HEK293 (cell line): ENCODE data around the gene RHD.

Source experiments
- CTCF ChIA-PET: fragments of 350-600 bp; formaldehyde crosslinking; extraction: SDS; loops from one replicate; lab custom pipeline; 2021; ENCODE audit warnings: antibody characterized with exemption; lab: Yijun Ruan, JAX
- POLR2A ChIA-PET: fragments of 300-600 bp; formaldehyde crosslinking; extraction: SDS; loops from one replicate; lab custom pipeline; 2020; ENCODE audit warnings: antibody characterized with exemption, inconsistent platforms; lab: Yijun Ruan, JAX
- H3K27ac ChIP-seq: fragments of 200-500 bp; sonication (Bioruptor generic); 2 replicates; pipeline ENCODE4 v1.5.1; 2014; ENCODE audit warnings: low read depth, low read length, control low read depth, inconsistent platforms; ENCODE audit errors: extremely low read depth
- H3K36me3 ChIP-seq, 2 experiments: fragments of 200-500 bp in 1 of 2; sonication (Bioruptor generic) in 1 of 2; 1 replicate in 1 of 2; 2 replicates in 1 of 2; pipeline ENCODE4 v1.5.1; 2014 to 2017; ENCODE audit warnings: inconsistent platforms in 2 of 2, low read length in 2 of 2; ENCODE audit not compliant: control insufficient read depth in 2 of 2, insufficient read depth in 1 of 2
- H3K4me1 ChIP-seq: fragments of 200-500 bp; sonication (Bioruptor generic); 2 replicates; pipeline ENCODE4 v1.5.1; 2014; ENCODE audit warnings: mild to moderate bottlenecking, low read length, inconsistent platforms; ENCODE audit not compliant: control insufficient read depth, insufficient read depth
- H3K4me3 ChIP-seq: 2 replicates; pipeline ENCODE4 v1.5.1; 2011; ENCODE audit warnings: low read depth, mild to moderate bottlenecking, control low read depth, low read length, moderate library complexity
- H3K9me3 ChIP-seq: fragments of 200-500 bp; sonication (Bioruptor generic); 2 replicates; pipeline ENCODE4 v1.5.1; 2014; ENCODE audit warnings: low read depth, low read length, inconsistent platforms; ENCODE audit not compliant: control insufficient read depth, insufficient read depth
- EGR2 ChIP-seq: fragments of 450-650 bp; formaldehyde crosslinking; IDR thresholded peaks from 2 replicates; pipeline ENCODE4 v1.5.1; 2016; ENCODE audit warnings: low read depth, missing biosample characterization, missing genetic modification characterization
- GLIS1 ChIP-seq: fragments of 450-650 bp; formaldehyde crosslinking; IDR thresholded peaks from 2 replicates; pipeline ENCODE4 v1.5.1; 2016; ENCODE audit warnings: missing biosample characterization, missing genetic modification characterization
- KLF1 ChIP-seq: fragments of 450-650 bp; formaldehyde crosslinking; IDR thresholded peaks from 2 replicates; pipeline ENCODE4 v1.5.1; 2016; ENCODE audit warnings: missing biosample characterization, missing genetic modification characterization
- PRDM1 ChIP-seq: fragments of 450-650 bp; formaldehyde crosslinking; IDR thresholded peaks from 2 replicates; pipeline ENCODE4; 2016; ENCODE audit warnings: missing biosample characterization, missing genetic modification characterization
- SALL2 ChIP-seq: fragments of 450-650 bp; formaldehyde crosslinking; IDR thresholded peaks from 2 replicates; pipeline ENCODE4 v1.5.0; 2017; ENCODE audit warnings: missing biosample characterization, mild to moderate bottlenecking, missing genetic modification characterization, borderline replicate concordance
- TCF7L2 ChIP-seq: IDR thresholded peaks from 2 replicates; pipeline ENCODE4 v1.6.1; 2011; ENCODE audit warnings: low read depth, mild to moderate bottlenecking, inconsistent platforms, low read length, moderate library complexity, borderline replicate concordance
- YY2 ChIP-seq: fragments of 450-650 bp; formaldehyde crosslinking; IDR thresholded peaks from 2 replicates; pipeline ENCODE4 v1.5.1; 2016; ENCODE audit warnings: missing biosample characterization, missing genetic modification characterization
- ZBTB1 ChIP-seq: fragments of 450-650 bp; formaldehyde crosslinking; IDR thresholded peaks from 2 replicates; pipeline ENCODE4 v1.5.1; 2016; ENCODE audit warnings: missing biosample characterization, missing genetic modification characterization
- ZBTB17 ChIP-seq: fragments of 450-650 bp; formaldehyde crosslinking; IDR thresholded peaks from 2 replicates; pipeline ENCODE4 v1.5.1; 2016; ENCODE audit warnings: missing biosample characterization, missing genetic modification characterization
- ZBTB7A ChIP-seq: fragments of 450-650 bp; formaldehyde crosslinking; IDR thresholded peaks from 2 replicates; pipeline ENCODE4 v1.5.1; 2016; ENCODE audit warnings: low read depth, missing biosample characterization, missing genetic modification characterization
- ZFHX2 ChIP-seq: fragments of 450-650 bp; formaldehyde crosslinking; conservative IDR thresholded peaks from 2 replicates; pipeline ENCODE4 v1.5.1; 2016; ENCODE audit warnings: missing biosample characterization, missing genetic modification characterization
- ZIC2 ChIP-seq: fragments of 450-650 bp; formaldehyde crosslinking; IDR thresholded peaks from 2 replicates; pipeline ENCODE4 v1.5.1; 2016; ENCODE audit warnings: missing biosample characterization, missing genetic modification characterization
- ZNF175 ChIP-seq: fragments of 450-650 bp; formaldehyde crosslinking; IDR thresholded peaks from 2 replicates; pipeline ENCODE4 v1.5.1; 2016; ENCODE audit warnings: missing biosample characterization, missing genetic modification characterization
- ZNF354C ChIP-seq: fragments of 450-650 bp; formaldehyde crosslinking; IDR thresholded peaks from 2 replicates; pipeline ENCODE4 v1.5.1; 2016; ENCODE audit warnings: missing biosample characterization, missing genetic modification characterization, low read depth, borderline replicate concordance
- ZNF366 ChIP-seq: fragments of 450-650 bp; formaldehyde crosslinking; conservative IDR thresholded peaks from 2 replicates; pipeline ENCODE4 v1.5.1; 2016; ENCODE audit warnings: missing biosample characterization, missing genetic modification characterization
- ZNF37A ChIP-seq: fragments of 450-650 bp; IDR thresholded peaks from 2 replicates; pipeline ENCODE4 v1.5.1; 2018; ENCODE audit warnings: missing biosample characterization, missing genetic modification characterization
- ZNF513 ChIP-seq: fragments of 450-650 bp; IDR thresholded peaks from 2 replicates; pipeline ENCODE4 v1.5.1; 2018; ENCODE audit warnings: missing biosample characterization, missing genetic modification characterization
- ZNF514 ChIP-seq: fragments of 450-650 bp; formaldehyde crosslinking; IDR thresholded peaks from 2 replicates; pipeline ENCODE4 v1.5.1; 2016; ENCODE audit warnings: missing biosample characterization, missing genetic modification characterization
- ZNF530 ChIP-seq: fragments of 450-650 bp; formaldehyde crosslinking; IDR thresholded peaks from 2 replicates; pipeline ENCODE4 v1.5.1; 2016; ENCODE audit warnings: low read depth, missing biosample characterization, missing genetic modification characterization
- ZNF549 ChIP-seq: fragments of 450-650 bp; IDR thresholded peaks from 2 replicates; pipeline ENCODE4 v1.5.1; 2018; ENCODE audit warnings: missing biosample characterization, missing genetic modification characterization, mild to moderate bottlenecking, inconsistent platforms, moderate library complexity
- ZNF555 ChIP-seq: fragments of 450-650 bp; formaldehyde crosslinking; conservative IDR thresholded peaks from 2 replicates; pipeline ENCODE4 v1.5.1; 2017; ENCODE audit warnings: missing biosample characterization, mild to moderate bottlenecking, missing genetic modification characterization, inconsistent platforms
- ZNF560 ChIP-seq: fragments of 450-650 bp; formaldehyde crosslinking; IDR thresholded peaks from 2 replicates; pipeline ENCODE4 v1.5.1; 2017; ENCODE audit warnings: missing biosample characterization, missing genetic modification characterization, borderline replicate concordance
- ZNF600 ChIP-seq: fragments of 450-650 bp; formaldehyde crosslinking; IDR thresholded peaks from 2 replicates; pipeline ENCODE4 v1.5.1; 2016; ENCODE audit warnings: missing biosample characterization, missing genetic modification characterization
- ZNF629 ChIP-seq: fragments of 450-650 bp; formaldehyde crosslinking; IDR thresholded peaks from 2 replicates; pipeline ENCODE4 v1.5.1; 2017; ENCODE audit warnings: missing biosample characterization, missing genetic modification characterization
- ZNF660 ChIP-seq: fragments of 450-650 bp; IDR thresholded peaks from 2 replicates; pipeline ENCODE4 v1.5.1; 2018; ENCODE audit warnings: missing biosample characterization, mild to moderate bottlenecking, missing genetic modification characterization
- ZNF664 ChIP-seq: fragments of 450-650 bp; formaldehyde crosslinking; IDR thresholded peaks from 2 replicates; pipeline ENCODE4 v1.5.1; 2016; ENCODE audit warnings: missing biosample characterization, missing genetic modification characterization
- ZNF701 ChIP-seq: fragments of 450-650 bp; formaldehyde crosslinking; IDR thresholded peaks from 2 replicates; pipeline ENCODE4 v1.5.1; 2016; ENCODE audit warnings: missing biosample characterization, missing genetic modification characterization
- ZNF785 ChIP-seq: fragments of 450-650 bp; formaldehyde crosslinking; IDR thresholded peaks from 2 replicates; pipeline ENCODE4 v1.5.1; 2016; ENCODE audit warnings: missing biosample characterization, missing genetic modification characterization

The RHD gene

GRCh38 chr1:25338986-25339385 is 66.7 kb downstream of the RHD start:
- POLR2A ChIA-PET: interaction anchor here (0.6 to 2.0 kb wide), 2 partner anchors 92 to 99 kb away, joined by 3 to 7 read pairs; partner anchors contain the start of gene RSRP1
- Histone ChIP-seq H3K9me3 (no peaks in the 10 kb centered on the region), H3K27ac (peak overlapping the region; percentile 95; the same call in 1 of the 2 replicates), H3K4me1 (peaks cover 5% of the 10 kb centered on the region; the same call in 1 of the 2 replicates), H3K4me3 (peak overlapping the region; percentile 95), H3K36me3 (peaks cover 16 to 17% of the 10 kb centered on the region in 2 experiments)
- TF ChIP-seq ZIC2 (tag by site-specific recombination): no peak
- TF ChIP-seq ZNF664 (tag by site-specific recombination): 0 out of 2 replicates have a peak, but pooled peaks have one; percentile 7
- TF ChIP-seq, all 188 proteins: peak for 1
- CTCF ChIA-PET: no interaction called here

GRCh38 chr1:25341746-25342145 is 69.4 kb downstream of the RHD start:
- peaks cover 37 to 41% of the 10 kb centered on the region in 2 experiments for H3K36me3 ChIP-seq
- no peak overlapping the region for H3K27ac ChIP-seq
- ChIA-PET CTCF (interaction anchor here (1.5 kb wide), 1 partner anchor 102 kb away, joined by 5 read pairs; no protein-coding TSS in a partner anchor), POLR2A (no interaction called here)
- no peaks in the 10 kb centered on the region for H3K9me3 ChIP-seq
- no peak for TF ChIP-seq ZNF354C
- 0 out of 2 replicates have a peak, but pooled peaks have one; percentile 26 for TF ChIP-seq GLIS1 (tag by site-specific recombination)
- TF ChIP-seq YY2: no peak
- no peak for TF ChIP-seq ZNF549 (tag by site-specific recombination)
- no peak for TF ChIP-seq ZNF530 (tag by site-specific recombination)
- no peak for TF ChIP-seq ZNF785 (tag by site-specific recombination)
- TF ChIP-seq ZNF366 (tag by site-specific recombination): no peak
- H3K4me3 ChIP-seq: no peak overlapping the region
- H3K4me1 ChIP-seq: peaks cover 5% of the 10 kb centered on the region; the same call in 1 of the 2 replicates

- H3K36me3 ChIP-seq: peaks cover 46 to 47% of the 10 kb centered on the region in 2 experiments
- H3K27ac ChIP-seq: no peak overlapping the region
- CTCF ChIA-PET: interaction anchor here (0.5 to 0.8 kb wide), 4 partner anchors 10 to 870 kb away, joined by 3 to 6 read pairs (median 4); no protein-coding TSS in a partner anchor
These were observed 70.5 kb downstream of the RHD start for GRCh38 chr1:25342846-25343245.

GRCh38 chr1:25343872-25344271 is 71.6 kb downstream of the RHD start:
- peaks cover 5% of the 10 kb centered on the region; the same call in 1 of the 2 replicates for H3K4me1 ChIP-seq
- POLR2A ChIA-PET: interaction anchor here (1.4 kb wide), 1 partner anchor 97 kb away, joined by 4 read pairs; the partner anchor contains the start of gene RSRP1
- no peaks in the 10 kb centered on the region for H3K9me3 ChIP-seq
- no peak overlapping the region for H3K27ac ChIP-seq
- H3K36me3 ChIP-seq: peaks cover 47 to 52% of the 10 kb centered on the region in 2 experiments
- CTCF ChIA-PET: no interaction called here
- no peak overlapping the region for H3K4me3 ChIP-seq
- TF ChIP-seq ZNF175 (tag by site-specific recombination): no peak
- no peak for TF ChIP-seq ZNF37A (tag by site-specific recombination)
- no peak for TF ChIP-seq SALL2
- peak; percentile 23; the same call in 1 of the 2 replicates for TF ChIP-seq EGR2 (tag by site-specific recombination)
- no peak for TF ChIP-seq ZNF560 (tag by site-specific recombination)
- no peak for TF ChIP-seq KLF1 (tag by site-specific recombination)
- TF ChIP-seq ZNF629 (tag by site-specific recombination): peak; percentile 33; the same call in 1 of the 2 replicates
- TF ChIP-seq ZNF514: no peak
- TF ChIP-seq ZNF660: no peak
- no peak for TF ChIP-seq ZBTB1 (tag by site-specific recombination)
- TF ChIP-seq ZBTB7A (tag by site-specific recombination): no peak
- TF ChIP-seq ZFHX2 (tag by site-specific recombination): peak; percentile 68
- no peak for TF ChIP-seq TCF7L2
- TF ChIP-seq ZNF600: peak; percentile 82
- TF ChIP-seq ZNF701 (tag by site-specific recombination): no peak
- no peak for TF ChIP-seq ZNF555 (tag by site-specific recombination)
- no peak for TF ChIP-seq ZBTB17 (tag by site-specific recombination)
- TF ChIP-seq ZNF366 (tag by site-specific recombination): no peak

More at GRCh38 chr1:25342846-25343245, 70.5 kb downstream of the RHD start:
- peaks cover 5% of the 10 kb centered on the region; the same call in 1 of the 2 replicates for H3K4me1 ChIP-seq
- no peak overlapping the region for H3K4me3 ChIP-seq
- H3K9me3 ChIP-seq: no peaks in the 10 kb centered on the region
- TF ChIP-seq PRDM1 (tag by site-specific recombination): no peak
- no peak for TF ChIP-seq ZNF513 (tag by site-specific recombination)
- POLR2A ChIA-PET: interaction anchor here (0.6 to 1.4 kb wide), 3 partner anchors 15 to 111 kb away, joined by 3 to 5 read pairs (median 4); partner anchors contain the start of genes RSRP1 and SYF2
